GM18858 (cell line): ENCODE data around the gene HHIPL1.
A peak's percentile ranks its signal among the peaks of the same experiment; 100 is the strongest.
"Not testable (repeated sequence)": the region's sequence is repeated elsewhere in the genome, so short reads cannot be mapped to it uniquely, and the experiment has no call there.

ENCODE experiments used
- ATAC-seq: cut with Tn5 transposase; IDR thresholded peaks from one replicate; pipeline ENCODE4 v1.9.1; 2021; ENCODE audit not compliant: unreplicated experiment

The HHIPL1 gene

GRCh38 chr14:99658218-99658845 is 13.4 kb downstream of the HHIPL1 start:
- no peak for ATAC-seq

- ATAC-seq, result no peak
These were observed 14.4 kb downstream of the HHIPL1 start for GRCh38 chr14:99659333-99659741.

GRCh38 chr14:99660006-99660566 is 15.2 kb downstream of the HHIPL1 start:
- ATAC-seq, result no peak

GRCh38 chr14:99660794-99661193 is 15.9 kb downstream of the HHIPL1 start:
- ATAC-seq, result no peak

- not testable (repeated sequence) for ATAC-seq
These were observed 16.3 kb downstream of the HHIPL1 start for GRCh38 chr14:99661206-99661605.

GRCh38 chr14:99662846-99663245 is 17.9 kb downstream of the HHIPL1 start:
- no peak for ATAC-seq

- ATAC-seq, result no peak
These were observed 18.6 kb downstream of the HHIPL1 start for GRCh38 chr14:99663386-99664057.

- no peak for ATAC-seq
These were observed 19.4 kb downstream of the HHIPL1 start for GRCh38 chr14:99664058-99664936.

- ATAC-seq, result no peak
These were observed 20.0 kb downstream of the HHIPL1 start for GRCh38 chr14:99664937-99665273.

GRCh38 chr14:99666533-99666932 is 21.6 kb downstream of the HHIPL1 start:
- ATAC-seq, result no peak

- no peak for ATAC-seq
These were observed 22.1 kb downstream of the HHIPL1 start for GRCh38 chr14:99667045-99667444.

GRCh38 chr14:99667821-99668220 is 22.9 kb downstream of the HHIPL1 start:
- ATAC-seq, result no peak

GRCh38 chr14:99668307-99669295 is 23.7 kb downstream of the HHIPL1 start:
- ATAC-seq, result no peak

GRCh38 chr14:99670361-99671234 is 25.7 kb downstream of the HHIPL1 start:
- no peak for ATAC-seq

- no peak for ATAC-seq
These were observed 26.6 kb downstream of the HHIPL1 start for GRCh38 chr14:99671235-99672224.

- peak; percentile 77 for ATAC-seq
These were observed 27.8 kb downstream of the HHIPL1 start for GRCh38 chr14:99672506-99673304.

GRCh38 chr14:99673305-99674063 is 28.6 kb downstream of the HHIPL1 start:
- no peak for ATAC-seq
